ENCODE measurements around the gene PCDHB2.

DNA sequence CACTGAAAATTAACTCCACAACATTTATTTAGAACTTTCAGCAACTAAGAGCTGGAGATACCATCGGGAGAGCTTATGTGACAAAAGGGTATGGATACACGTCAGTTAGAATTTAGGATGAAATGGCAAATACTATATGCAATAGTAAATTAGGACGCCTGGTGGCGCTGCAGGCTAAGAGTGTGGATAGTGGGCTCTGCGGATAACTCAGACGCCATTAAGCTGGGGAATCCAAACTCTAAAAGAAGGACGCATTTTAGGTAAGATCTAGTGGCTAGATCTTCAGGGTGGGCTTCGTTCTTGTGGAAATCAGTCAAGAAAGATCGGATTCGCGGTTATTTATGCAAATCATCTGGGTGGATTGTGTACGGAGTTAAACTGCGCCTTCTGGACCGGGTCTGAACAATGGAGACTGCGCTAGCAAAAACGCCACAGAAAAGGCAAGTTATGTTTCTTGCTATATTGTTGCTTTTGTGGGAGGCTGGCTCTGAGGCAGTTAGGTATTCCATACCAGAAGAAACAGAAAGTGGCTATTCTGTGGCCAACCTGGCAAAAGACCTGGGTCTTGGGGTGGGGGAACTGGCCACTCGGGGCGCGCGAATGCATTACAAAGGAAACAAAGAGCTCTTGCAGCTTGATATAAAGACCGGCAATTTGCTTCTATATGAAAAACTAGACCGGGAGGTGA lies 40.8 kb downstream of the PCDHB2 start, which contains the start of gene PCDHB5:
- TF ChIP-seq, protein P1, sequence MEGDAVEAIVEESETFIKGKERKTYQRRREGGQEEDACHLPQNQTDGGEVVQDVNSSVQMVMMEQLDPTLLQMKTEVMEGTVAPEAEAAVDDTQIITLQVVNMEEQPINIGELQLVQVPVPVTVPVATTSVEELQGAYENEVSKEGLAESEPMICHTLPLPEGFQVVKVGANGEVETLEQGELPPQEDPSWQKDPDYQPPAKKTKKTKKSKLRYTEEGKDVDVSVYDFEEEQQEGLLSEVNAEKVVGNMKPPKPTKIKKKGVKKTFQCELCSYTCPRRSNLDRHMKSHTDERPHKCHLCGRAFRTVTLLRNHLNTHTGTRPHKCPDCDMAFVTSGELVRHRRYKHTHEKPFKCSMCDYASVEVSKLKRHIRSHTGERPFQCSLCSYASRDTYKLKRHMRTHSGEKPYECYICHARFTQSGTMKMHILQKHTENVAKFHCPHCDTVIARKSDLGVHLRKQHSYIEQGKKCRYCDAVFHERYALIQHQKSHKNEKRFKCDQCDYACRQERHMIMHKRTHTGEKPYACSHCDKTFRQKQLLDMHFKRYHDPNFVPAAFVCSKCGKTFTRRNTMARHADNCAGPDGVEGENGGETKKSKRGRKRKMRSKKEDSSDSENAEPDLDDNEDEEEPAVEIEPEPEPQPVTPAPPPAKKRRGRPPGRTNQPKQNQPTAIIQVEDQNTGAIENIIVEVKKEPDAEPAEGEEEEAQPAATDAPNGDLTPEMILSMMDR (conservative IDR thresholded peaks at IDR 0.05; ENCODE audit: low read depth, low read length) = peak; percentile 25; the same call in 1 of the 2 replicates
- TF ChIP-seq MXI1 (IDR thresholded peaks at IDR 0.05; ENCODE audit: borderline replicate concordance, low read depth, low read length) (no peak), CHD1 (IDR thresholded peaks at IDR 0.05; ENCODE audit: low read depth, low read length) (no peak), POLR2A (IDR thresholded peaks at IDR 0.05; ENCODE audit: low read depth, low read length) (no peak), CEBPB (IDR thresholded peaks at IDR 0.05; ENCODE audit: low read depth, low read length) (no peak), NFE2L2 (IDR thresholded peaks at IDR 0.05; ENCODE audit: low read depth, low read length) (no peak)
- TF ChIP-seq, protein P2, sequence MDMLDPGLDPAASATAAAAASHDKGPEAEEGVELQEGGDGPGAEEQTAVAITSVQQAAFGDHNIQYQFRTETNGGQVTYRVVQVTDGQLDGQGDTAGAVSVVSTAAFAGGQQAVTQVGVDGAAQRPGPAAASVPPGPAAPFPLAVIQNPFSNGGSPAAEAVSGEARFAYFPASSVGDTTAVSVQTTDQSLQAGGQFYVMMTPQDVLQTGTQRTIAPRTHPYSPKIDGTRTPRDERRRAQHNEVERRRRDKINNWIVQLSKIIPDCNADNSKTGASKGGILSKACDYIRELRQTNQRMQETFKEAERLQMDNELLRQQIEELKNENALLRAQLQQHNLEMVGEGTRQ (IDR thresholded peaks at IDR 0.05; ENCODE audit: low read depth, low read length) = no peak

All from IMR-90 (cell line).